Progenitor cell of endocrine pancreas (in vitro differentiated cells): Measurements from ENCODE around the gene DPF3. TPM values are rescaled to one million over a fixed set of nuclear protein-coding genes. Genes with fewer than 3 reads are reported as not detected.

Source experiments
- DNase-seq: peaks from one replicate; pipeline ENCODE4 v3.0.0; 2021; ENCODE audit warnings: low spot score; ENCODE audit not compliant: unreplicated experiment
- H3K27ac Mint-ChIP-seq: 2 replicates; pipeline ENCODE4 v1.8.0; 2021; ENCODE audit warnings: mild to moderate bottlenecking, moderate library complexity, mixed read lengths
- H3K27me3 Mint-ChIP-seq: 2 replicates; pipeline ENCODE4 v1.8.0; 2021; ENCODE audit warnings: mixed read lengths
- H3K36me3 Mint-ChIP-seq: 2 replicates; pipeline ENCODE4 v1.8.0; 2022; ENCODE audit warnings: mixed read lengths; ENCODE audit not compliant: insufficient read depth
- H3K4me1 Mint-ChIP-seq: 2 replicates; pipeline ENCODE4 v1.8.0; 2021; ENCODE audit warnings: low read depth, mixed read lengths
- H3K4me3 Mint-ChIP-seq: 2 replicates; pipeline ENCODE4 v1.8.0; 2021; ENCODE audit warnings: low read depth, mild to moderate bottlenecking, moderate library complexity, mixed read lengths
- H3K9me3 Mint-ChIP-seq: 2 replicates; pipeline ENCODE4 v1.8.0; 2021; ENCODE audit warnings: low read depth, mixed read lengths
- CTCF ChIP-seq: fragments of 200-600 bp; sonication (generic); IDR thresholded peaks from one replicate; pipeline ENCODE4 v1.5.0; 2021; ENCODE audit warnings: antibody characterized with exemption, mild to moderate bottlenecking; ENCODE audit not compliant: unreplicated experiment
- total RNA-seq: library from RNA; stranded (reverse); gene quantifications from 2 replicates; pipeline ENCODE4 v1.2.1, GENCODE V29; 2021

Gene DPF3
- total RNA-seq, 1 donor from 2014 or later, result 2.2 TPM

- no peak overlapping the region for H3K27ac Mint-ChIP-seq
- H3K9me3 Mint-ChIP-seq, result no peaks in the 10 kb centered on the region
- H3K4me1 Mint-ChIP-seq, result peaks cover 11% of the 10 kb centered on the region
- no peak for TF ChIP-seq CTCF
- H3K4me3 Mint-ChIP-seq, result no peak overlapping the region
- DNase-seq, result no peak
- no peaks in the 10 kb centered on the region for H3K36me3 Mint-ChIP-seq
- peaks cover 3% of the 10 kb centered on the region for H3K27me3 Mint-ChIP-seq
Measured at GRCh38 chr14:72793156-72793939, 100.6 kb downstream of the DPF3 start.

DNA sequence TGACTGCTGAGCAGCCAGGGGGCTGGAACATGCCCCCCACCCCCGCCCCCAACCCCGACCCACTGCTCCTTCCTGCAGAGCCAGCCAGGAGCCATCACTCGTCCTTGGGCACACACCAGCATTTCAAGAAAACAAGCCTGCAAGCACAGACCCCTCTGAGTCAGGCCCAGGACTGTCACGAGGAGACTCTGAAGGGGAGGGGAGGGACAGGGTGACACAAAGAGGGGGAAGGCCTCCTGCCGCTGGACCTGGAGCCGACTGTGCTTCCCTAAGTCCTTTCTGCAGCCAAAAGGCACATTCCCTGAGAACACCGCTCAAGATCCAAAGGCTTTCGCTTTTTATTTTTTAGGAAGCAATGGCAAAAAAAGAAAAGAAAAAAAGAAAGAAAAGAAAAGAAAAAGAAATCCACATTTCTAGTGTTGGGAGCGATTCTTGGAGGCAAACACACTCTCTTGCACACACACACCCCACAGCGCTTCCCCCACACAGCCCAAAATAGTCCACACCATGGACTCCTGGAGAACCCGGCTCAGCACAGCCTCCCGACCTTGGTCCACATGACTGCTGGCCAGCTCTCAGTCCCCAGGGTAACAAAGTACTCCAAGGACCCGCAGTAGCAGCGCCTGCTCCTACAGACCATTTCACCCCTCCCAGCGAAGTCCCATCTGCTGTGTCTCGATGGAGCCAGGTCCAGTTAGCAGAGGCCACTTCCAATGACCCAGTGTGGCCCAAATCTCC lies 101.7 kb downstream of the DPF3 start:
- peaks cover 13% of the 10 kb centered on the region for H3K4me1 Mint-ChIP-seq
- no peak for DNase-seq
- no peak for TF ChIP-seq CTCF
- H3K9me3 Mint-ChIP-seq, result no peaks in the 10 kb centered on the region
- no peaks in the 10 kb centered on the region for H3K36me3 Mint-ChIP-seq
- peaks cover 3% of the 10 kb centered on the region for H3K27me3 Mint-ChIP-seq
- H3K27ac Mint-ChIP-seq, result peak overlapping the region; percentile 23
- no peak overlapping the region for H3K4me3 Mint-ChIP-seq

DNA sequence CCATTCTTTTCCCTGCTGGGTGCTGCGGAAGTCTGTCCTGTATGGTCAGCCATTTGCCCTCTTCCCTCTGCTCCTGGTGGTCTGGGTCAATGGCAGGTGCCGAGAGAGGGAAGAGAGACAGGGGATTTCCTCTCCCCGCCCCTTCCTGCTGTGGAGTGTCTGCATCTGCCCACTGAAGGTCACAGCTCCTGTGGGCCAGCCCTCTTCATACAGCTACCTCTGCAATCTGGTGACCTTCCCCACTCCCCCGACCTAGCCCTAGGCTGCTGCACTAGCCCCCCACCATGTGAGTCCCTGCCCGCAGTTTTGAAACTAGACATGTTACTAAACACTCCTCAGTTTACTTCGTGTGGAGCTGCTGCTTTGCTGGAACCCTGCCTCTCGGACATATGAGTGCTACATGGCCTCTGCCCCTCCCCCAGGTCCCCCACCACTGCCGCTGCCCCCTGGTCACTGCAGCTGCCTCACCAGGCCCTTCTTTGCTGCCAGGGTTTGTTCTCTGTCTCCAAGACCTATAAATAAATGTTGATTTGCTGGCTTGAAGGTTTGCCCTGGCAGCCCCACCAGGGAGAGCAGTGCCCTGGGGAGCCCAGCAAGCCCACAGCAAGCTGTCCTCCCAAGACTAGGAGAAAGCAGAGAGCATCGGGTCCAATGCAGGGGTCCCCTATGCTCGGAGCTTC lies 102.9 kb downstream of the DPF3 start:
- Mint-ChIP-seq H3K27me3 (peaks cover 3% of the 10 kb centered on the region), H3K9me3 (no peaks in the 10 kb centered on the region), H3K27ac (no peak overlapping the region), H3K4me1 (peaks cover 18% of the 10 kb centered on the region), H3K36me3 (no peaks in the 10 kb centered on the region), H3K4me3 (no peak overlapping the region)
- DNase-seq, result no peak
- TF ChIP-seq CTCF, result no peak

- H3K36me3 Mint-ChIP-seq, result no peaks in the 10 kb centered on the region
- TF ChIP-seq CTCF, result no peak
Measured at GRCh38 chr14:72788972-72789728, 104.8 kb downstream of the DPF3 start.

DNA sequence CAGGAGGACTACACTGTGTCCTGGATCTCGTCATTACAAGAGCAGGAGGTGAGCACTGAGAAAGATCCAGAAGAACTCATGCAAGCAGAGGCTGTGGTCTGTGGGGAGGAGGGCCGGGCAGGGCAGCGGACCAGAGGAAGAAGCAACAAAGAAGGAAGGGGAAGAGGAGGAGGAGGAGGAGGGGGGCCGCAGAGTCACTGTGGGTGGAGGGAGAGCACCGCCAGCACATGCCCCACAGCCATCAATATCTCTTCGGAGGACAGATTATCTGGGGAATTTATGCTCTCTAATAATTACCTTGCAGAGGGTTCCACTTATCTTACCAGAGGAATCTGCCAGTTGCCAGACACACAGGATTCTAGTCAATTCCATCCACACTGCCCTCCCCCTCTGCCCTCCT lies 105.6 kb downstream of the DPF3 start:
- Mint-ChIP-seq H3K9me3 (no peaks in the 10 kb centered on the region), H3K4me1 (peaks cover 32% of the 10 kb centered on the region), H3K27ac (no peak overlapping the region), H3K4me3 (no peak overlapping the region), H3K36me3 (no peaks in the 10 kb centered on the region), H3K27me3 (no peaks in the 10 kb centered on the region)
- no peak for TF ChIP-seq CTCF
- DNase-seq, result no peak

More at GRCh38 chr14:72788972-72789728, 104.8 kb downstream of the DPF3 start:
- Mint-ChIP-seq H3K27ac (no peak overlapping the region), H3K9me3 (no peaks in the 10 kb centered on the region), H3K4me3 (no peak overlapping the region), H3K4me1 (peaks cover 23% of the 10 kb centered on the region), H3K27me3 (no peaks in the 10 kb centered on the region)
- no peak for DNase-seq
